Testis (tissue), 3 donors: ENCODE measurements around the gene LDHD. TPM values are rescaled to one million over a fixed set of nuclear protein-coding genes. Genes with fewer than 3 reads are reported as not detected.
A peak's percentile ranks its signal among the peaks of the same experiment; 100 is the strongest.

Experiments used
- DNase-seq: peaks from one replicate; pipeline ENCODE4 v3.0.0-alpha.2; 2019
- H3K27ac ChIP-seq, 2 donors: fragments of 200-600 bp; sonication (generic); one replicate each; pipeline ENCODE4 v1.5.1; 2019
- H3K27me3 ChIP-seq: fragments of 200-600 bp; sonication (generic); one replicate; pipeline ENCODE4 v1.5.1; 2019
- H3K36me3 ChIP-seq: fragments of 200-600 bp; sonication (generic); one replicate; pipeline ENCODE4 v1.5.1; 2017; ENCODE audit warnings: low read depth; ENCODE audit errors: missing control alignments
- H3K4me1 ChIP-seq: fragments of 200-600 bp; sonication (generic); one replicate; pipeline ENCODE4 v1.5.1; 2019
- H3K4me3 ChIP-seq, 2 donors: fragments of 200-600 bp; sonication (generic); one replicate each; pipeline ENCODE4 v1.5.1; 2017 to 2019
- H3K9me3 ChIP-seq: fragments of 200-600 bp; sonication (generic); one replicate; pipeline ENCODE4 v1.5.1; 2017
- POLR2A ChIP-seq: fragments of 450-650 bp; IDR thresholded peaks from one replicate; pipeline ENCODE4 v1.6.1; 2017; ENCODE audit warnings: antibody characterized with exemption, mild to moderate bottlenecking, moderate library complexity
- WGBS, 2 donors: methylation state at CpG; one replicate each; pipeline ENCODE4 v1.1.5; 2018; 5-methylcytosine and 5-hydroxymethylcytosine counted together
- intact Hi-C: fragments of 100-400 bp; cut with DNase I; formaldehyde crosslinking; loops from one replicate; pipeline ENCODE4 v1.15.1; 2023; ENCODE audit warnings: low total_unique reads
- polyA plus RNA-seq: library from polyadenylated mRNA; stranded (reverse); fragments of 350-450 nt; fragmentation: Illumina TruSeq; extraction: RNeasy Lipid Tissue Mini Kit (QIAGEN cat#74804); gene quantifications from one replicate; pipeline ENCODE4 v1.2.3, GENCODE V29; 2014; ENCODE audit warnings: low read depth, low replicate concordance; ENCODE audit not compliant: insufficient read depth
- total RNA-seq, 2 donors: library from RNA; depleted of rRNA; stranded (reverse); fragments of >200 nt; gene quantifications; one replicate each; pipeline ENCODE4 v1.2.3, GENCODE V29; 2016
- TF ChIP-seq, protein P1 (sequence below), 3 experiments: fragments of 450-650 bp in 2 of 3; fragments of 200-600 bp in 1 of 3; sonication (generic) in 1 of 3; IDR thresholded peaks; one replicate each; pipeline ENCODE4 v1.5.1; 2016 to 2019; ENCODE audit warnings: antibody characterized with exemption in 3 of 3, mild to moderate bottlenecking in 2 of 3, moderate library complexity in 1 of 3

The LDHD gene
- total and polyA plus RNA-seq, 3 donors from 2014 or later = 4.2 to 14.4 (median 5.0) TPM

DNA sequence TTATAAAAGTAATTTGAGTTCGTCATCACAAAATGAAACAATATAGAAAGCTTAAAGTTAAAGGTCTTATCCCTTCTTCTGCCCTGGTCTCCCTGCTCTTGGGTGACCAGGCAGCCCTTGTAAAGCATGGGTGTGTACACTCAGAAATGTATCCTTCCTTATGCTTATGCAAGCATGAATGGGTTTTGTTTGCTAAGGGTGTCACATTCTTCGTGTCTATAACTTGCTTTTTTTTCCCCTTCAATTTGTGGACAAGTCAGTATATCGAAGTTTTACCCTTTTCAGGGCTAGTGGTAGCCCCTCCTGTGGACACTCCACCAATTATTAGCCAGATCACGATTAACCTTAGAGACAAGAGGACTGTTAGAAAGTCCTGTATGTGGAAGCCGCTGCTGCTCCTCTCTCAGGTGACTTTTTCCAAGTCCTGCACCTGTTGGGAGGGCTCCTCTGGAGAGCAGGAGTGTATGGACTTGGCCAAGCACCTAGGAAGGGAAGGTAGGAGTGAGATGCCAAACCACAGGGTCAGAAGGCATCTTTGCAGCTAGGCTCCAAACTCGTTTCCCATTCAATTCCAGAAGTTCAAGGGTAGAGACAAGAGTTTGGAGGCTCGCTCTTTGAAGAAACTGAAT, 50.9 kb downstream of the LDHD start:
- H3K4me1 ChIP-seq = peaks cover 41% of the 10 kb centered on the region
- intact Hi-C loops = no loop called here
- H3K36me3 ChIP-seq = no peaks in the 10 kb centered on the region
- H3K27ac ChIP-seq = peak overlapping the region; percentile 20 to 33
- TF ChIP-seq POLR2A = no peak
- TF ChIP-seq, protein P1, sequence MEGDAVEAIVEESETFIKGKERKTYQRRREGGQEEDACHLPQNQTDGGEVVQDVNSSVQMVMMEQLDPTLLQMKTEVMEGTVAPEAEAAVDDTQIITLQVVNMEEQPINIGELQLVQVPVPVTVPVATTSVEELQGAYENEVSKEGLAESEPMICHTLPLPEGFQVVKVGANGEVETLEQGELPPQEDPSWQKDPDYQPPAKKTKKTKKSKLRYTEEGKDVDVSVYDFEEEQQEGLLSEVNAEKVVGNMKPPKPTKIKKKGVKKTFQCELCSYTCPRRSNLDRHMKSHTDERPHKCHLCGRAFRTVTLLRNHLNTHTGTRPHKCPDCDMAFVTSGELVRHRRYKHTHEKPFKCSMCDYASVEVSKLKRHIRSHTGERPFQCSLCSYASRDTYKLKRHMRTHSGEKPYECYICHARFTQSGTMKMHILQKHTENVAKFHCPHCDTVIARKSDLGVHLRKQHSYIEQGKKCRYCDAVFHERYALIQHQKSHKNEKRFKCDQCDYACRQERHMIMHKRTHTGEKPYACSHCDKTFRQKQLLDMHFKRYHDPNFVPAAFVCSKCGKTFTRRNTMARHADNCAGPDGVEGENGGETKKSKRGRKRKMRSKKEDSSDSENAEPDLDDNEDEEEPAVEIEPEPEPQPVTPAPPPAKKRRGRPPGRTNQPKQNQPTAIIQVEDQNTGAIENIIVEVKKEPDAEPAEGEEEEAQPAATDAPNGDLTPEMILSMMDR (IDR thresholded peaks at IDR 0.05) = no peak
- DNase-seq = no peak
- H3K27me3 ChIP-seq = no peaks in the 10 kb centered on the region
- no peaks in the 10 kb centered on the region for H3K9me3 ChIP-seq
- no peak overlapping the region for H3K4me3 ChIP-seq
- 66 to 83% methylated on average over 7 of the region's 7 CpGs for WGBS, 2 donors

DNA sequence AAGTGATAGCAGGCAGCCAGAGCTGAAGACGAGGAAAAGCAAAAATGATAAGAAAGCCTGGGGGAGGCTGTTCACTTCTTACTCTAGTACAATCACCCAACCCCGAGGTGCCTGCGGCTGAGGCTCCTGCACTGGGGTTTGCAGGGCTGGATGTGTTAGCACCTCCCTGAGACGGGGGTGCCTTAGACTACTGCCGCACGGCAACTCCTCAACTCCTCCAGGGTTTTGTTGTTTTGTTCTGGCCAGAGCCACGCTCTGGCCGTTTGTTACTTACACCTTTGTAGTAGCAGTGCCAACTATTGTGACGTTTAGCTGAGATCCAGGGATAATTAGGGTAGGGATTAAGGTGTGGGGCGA, 51.5 kb downstream of the LDHD start:
- 60 to 72% methylated on average over 10 of the region's 10 CpGs for WGBS, 2 donors
- peaks cover 36% of the 10 kb centered on the region for H3K4me1 ChIP-seq
- no peak overlapping the region for H3K4me3 ChIP-seq
- no peaks in the 10 kb centered on the region for H3K9me3 ChIP-seq
- TF ChIP-seq, protein P1 (IDR thresholded peaks at IDR 0.05) = no peak
- no peak for TF ChIP-seq POLR2A
- no peaks in the 10 kb centered on the region for H3K27me3 ChIP-seq
- H3K36me3 ChIP-seq = no peaks in the 10 kb centered on the region
- H3K27ac ChIP-seq = peak overlapping the region; percentile 20 to 33
- intact Hi-C loops = no loop called here
- DNase-seq = peak; percentile 83

DNA sequence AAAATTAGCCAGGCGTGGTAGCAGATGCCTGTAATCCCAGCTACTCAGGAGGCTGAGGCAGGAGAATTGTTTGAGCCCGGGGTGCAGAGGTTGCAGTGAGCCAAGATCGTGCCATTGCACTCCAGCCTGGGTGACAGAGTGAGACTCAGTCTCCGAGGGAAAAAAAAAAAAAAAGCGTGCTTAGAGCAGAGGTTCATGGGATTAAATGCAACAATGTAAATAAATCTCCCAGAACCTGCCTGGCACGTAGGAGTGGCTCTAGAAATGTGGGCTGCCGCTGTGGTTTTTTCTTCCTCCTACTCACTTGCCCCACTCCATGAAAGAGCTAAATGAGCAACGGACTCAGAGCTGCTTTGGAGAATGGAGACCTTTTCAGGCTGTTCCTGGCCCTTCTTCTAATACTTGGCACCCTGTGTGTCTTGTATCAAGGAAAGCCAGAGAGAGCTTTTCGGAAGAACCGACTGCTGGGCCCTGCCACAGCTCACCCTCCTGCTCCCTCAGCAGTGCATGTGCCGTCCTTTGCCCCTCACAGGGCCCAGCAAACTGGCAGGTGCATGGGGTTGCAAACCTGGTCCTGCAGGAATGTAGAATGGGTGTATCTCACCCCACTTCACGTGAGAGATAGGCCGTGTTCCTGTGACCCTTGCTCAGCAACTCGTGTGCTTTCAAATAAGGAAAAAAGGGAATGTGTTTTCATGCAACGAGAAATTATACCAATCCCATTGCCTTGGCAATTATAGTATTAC, 52.0 kb downstream of the LDHD start:
- peaks cover 31% of the 10 kb centered on the region for H3K4me1 ChIP-seq
- no peaks in the 10 kb centered on the region for H3K36me3 ChIP-seq
- no peaks in the 10 kb centered on the region for H3K27me3 ChIP-seq
- TF ChIP-seq, protein P1 (IDR thresholded peaks at IDR 0.05) = no peak
- no peak for TF ChIP-seq POLR2A
- peak; percentile 82 for DNase-seq
- 63 to 69% methylated on average over 15 of the region's 15 CpGs for WGBS, 2 donors
- H3K9me3 ChIP-seq = no peaks in the 10 kb centered on the region
- peak overlapping the region; percentile 46 to 56 for H3K27ac ChIP-seq
- H3K4me3 ChIP-seq = no peak overlapping the region
- intact Hi-C loops = no loop called here

DNA sequence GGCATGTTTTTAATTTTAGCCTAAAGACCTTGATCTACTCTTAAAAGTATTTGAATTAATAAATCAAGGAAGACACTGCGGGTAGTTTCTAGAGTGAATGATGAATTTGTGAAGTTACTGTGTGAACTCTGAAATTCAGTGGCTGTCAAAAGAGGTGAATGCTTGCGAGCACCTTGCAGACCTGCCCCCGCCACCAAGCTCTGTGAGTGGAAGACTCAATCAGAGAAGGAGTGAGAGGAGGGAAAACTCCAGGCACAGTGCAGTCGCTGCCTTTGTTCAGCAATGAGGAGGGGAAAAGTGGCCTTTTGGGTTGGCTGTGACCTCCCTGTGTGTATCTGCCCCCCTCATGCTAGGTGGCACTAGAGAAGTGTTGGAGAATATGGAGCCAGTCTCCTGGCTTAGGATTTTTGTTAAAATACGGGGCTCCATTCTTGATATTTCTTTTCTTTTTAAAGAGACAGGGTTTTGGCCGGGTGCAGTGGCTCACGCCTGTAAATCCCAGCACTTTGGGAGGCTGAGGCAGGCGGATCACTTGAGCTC, 53.0 kb downstream of the LDHD start:
- H3K27me3 ChIP-seq = no peaks in the 10 kb centered on the region
- H3K9me3 ChIP-seq = no peaks in the 10 kb centered on the region
- intact Hi-C loops = no loop called here
- TF ChIP-seq, protein P1 (IDR thresholded peaks at IDR 0.05) = no peak
- TF ChIP-seq POLR2A = no peak
- peaks cover 30% of the 10 kb centered on the region for H3K4me1 ChIP-seq
- WGBS, 2 donors = 76 to 85% methylated on average over 8 of the region's 8 CpGs
- H3K36me3 ChIP-seq = no peaks in the 10 kb centered on the region
- no peak for DNase-seq
- H3K27ac ChIP-seq = peak overlapping the region; percentile 46 to 56
- no peak overlapping the region for H3K4me3 ChIP-seq
